Panc1 (cell line): ENCODE results near the gene STOX2. TPM values are rescaled to one million over a fixed set of nuclear protein-coding genes. Genes with fewer than 3 reads are reported as not detected.

Experiments
- ATAC-seq: fragments of 200-7000 bp; cut with Tn5 transposase; 2 replicates; pipeline ENCODE4 v1.9.1; 2020; ENCODE audit warnings: mild to moderate bottlenecking, moderate library complexity
- BruUV-seq: library from RNA; stranded (reverse); fragments of 400-500 nt; replicated peaks from 2 replicates; lab custom pipeline; 2021; lab: Mats Ljungman, UMichigan
- CTCF ChIA-PET: fragments of 300-600 bp; sonication (Branson Sonifier 250); formaldehyde crosslinking; loops from one replicate; lab custom pipeline; 2022; ENCODE audit warnings: antibody characterized with exemption; lab: Charles Lee
- POLR2A ChIA-PET: fragments of 300-600 bp; sonication (Branson Sonifier 250); formaldehyde crosslinking; loops from one replicate; lab custom pipeline; 2022; ENCODE audit warnings: antibody characterized with exemption; lab: Charles Lee
- DNase-seq: peaks from one replicate; pipeline ENCODE4 v3.0.0-alpha.2; 2010; ENCODE audit warnings: low read depth, low spot score
- H3K27ac ChIP-seq: 2 replicates; pipeline ENCODE4 v1.5.1; 2011; ENCODE audit warnings: mild to moderate bottlenecking, low read length, inconsistent platforms
- H3K27me3 ChIP-seq: fragments of 200-500 bp; sonication (Bioruptor generic); 2 replicates; pipeline ENCODE4 v1.6.0; 2014; ENCODE audit warnings: low read length, inconsistent platforms; ENCODE audit not compliant: control insufficient read depth, insufficient read depth
- H3K36me3 ChIP-seq: fragments of 200-500 bp; sonication (Bioruptor generic); 2 replicates; pipeline ENCODE4 v1.5.1; 2014; ENCODE audit warnings: inconsistent platforms, mild to moderate bottlenecking, low read length, moderate library complexity; ENCODE audit not compliant: control insufficient read depth, insufficient read depth
- H3K4me1 ChIP-seq: 2 replicates; pipeline ENCODE4 v1.5.1; 2011; ENCODE audit warnings: inconsistent platforms, mild to moderate bottlenecking, low read length, moderate library complexity; ENCODE audit not compliant: control insufficient read depth, insufficient read depth
- H3K4me3 ChIP-seq, 2 experiments: 2 replicates each; pipeline ENCODE4 v1.5.1; 2011 to 2012; ENCODE audit warnings: low read depth in 2 of 2, low read length in 2 of 2, mild to moderate bottlenecking in 2 of 2, inconsistent platforms in 1 of 2, moderate library complexity in 1 of 2
- H3K9me3 ChIP-seq: fragments of 200-500 bp; sonication (Bioruptor generic); 2 replicates; pipeline ENCODE4 v1.5.1; 2014; ENCODE audit warnings: low read depth, mild to moderate bottlenecking, inconsistent platforms, low read length, moderate library complexity; ENCODE audit not compliant: control insufficient read depth, insufficient read depth
- POLR2AphosphoS5 ChIP-seq: IDR thresholded peaks from 2 replicates; pipeline ENCODE4 v1.6.1; 2012; ENCODE audit warnings: mild to moderate bottlenecking, low read depth, low read length, moderate library complexity
- REST ChIP-seq, 2 experiments: IDR thresholded peaks; 2 replicates each; pipeline ENCODE4 v1.6.1; 2011 to 2012; ENCODE audit warnings: low read depth in 2 of 2, control low read depth in 1 of 2, low read length in 1 of 2, mild to moderate bottlenecking in 1 of 2, moderate library complexity in 1 of 2; ENCODE audit not compliant: insufficient read depth in 1 of 2
- SIN3A ChIP-seq: IDR thresholded peaks from 2 replicates; pipeline ENCODE4 v1.6.1; 2012; ENCODE audit warnings: low read depth, mild to moderate bottlenecking, low read length, moderate library complexity, borderline replicate concordance; ENCODE audit not compliant: insufficient read depth
- TCF7L2 ChIP-seq: IDR thresholded peaks from 2 replicates; pipeline ENCODE4 v1.6.1; 2011; ENCODE audit warnings: mild to moderate bottlenecking, low read depth, low read length, inconsistent platforms
- in situ Hi-C: cut with HindIII; loops from 2 replicates; pipeline ENCODE4 v1.10.0; 2016; ENCODE audit warnings: low sequenced_read_pairs, low pct_unique_long_range_greater_than_20kb
- intact Hi-C: fragments of 100-400 bp; cut with micrococcal nuclease; formaldehyde crosslinking; loops from one replicate; pipeline ENCODE4 v1.10.0; 2022; ENCODE audit not compliant: unreplicated experiment
- total RNA-seq: library from RNA; stranded (reverse); gene quantifications from one replicate; pipeline ENCODE4 v1.2.1, GENCODE V29; 2021; ENCODE audit not compliant: unreplicated experiment
- TF ChIP-seq, protein P1 (sequence below): fragments of 450-650 bp; IDR thresholded peaks from 2 replicates; pipeline ENCODE4 v1.5.1; 2017; ENCODE audit warnings: mild to moderate bottlenecking

Gene STOX2
- total RNA-seq, 1 experiment from 2014 or later: 10.6 TPM

GRCh38 chr4:183936047-183936446 lies 30.9 kb downstream of the STOX2 start:
- in situ Hi-C loops: no loop called here
- no TSS peak for BruUV-seq
- TF ChIP-seq SIN3A: no peak
- TF ChIP-seq, protein P1, sequence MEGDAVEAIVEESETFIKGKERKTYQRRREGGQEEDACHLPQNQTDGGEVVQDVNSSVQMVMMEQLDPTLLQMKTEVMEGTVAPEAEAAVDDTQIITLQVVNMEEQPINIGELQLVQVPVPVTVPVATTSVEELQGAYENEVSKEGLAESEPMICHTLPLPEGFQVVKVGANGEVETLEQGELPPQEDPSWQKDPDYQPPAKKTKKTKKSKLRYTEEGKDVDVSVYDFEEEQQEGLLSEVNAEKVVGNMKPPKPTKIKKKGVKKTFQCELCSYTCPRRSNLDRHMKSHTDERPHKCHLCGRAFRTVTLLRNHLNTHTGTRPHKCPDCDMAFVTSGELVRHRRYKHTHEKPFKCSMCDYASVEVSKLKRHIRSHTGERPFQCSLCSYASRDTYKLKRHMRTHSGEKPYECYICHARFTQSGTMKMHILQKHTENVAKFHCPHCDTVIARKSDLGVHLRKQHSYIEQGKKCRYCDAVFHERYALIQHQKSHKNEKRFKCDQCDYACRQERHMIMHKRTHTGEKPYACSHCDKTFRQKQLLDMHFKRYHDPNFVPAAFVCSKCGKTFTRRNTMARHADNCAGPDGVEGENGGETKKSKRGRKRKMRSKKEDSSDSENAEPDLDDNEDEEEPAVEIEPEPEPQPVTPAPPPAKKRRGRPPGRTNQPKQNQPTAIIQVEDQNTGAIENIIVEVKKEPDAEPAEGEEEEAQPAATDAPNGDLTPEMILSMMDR: no peak
- TF ChIP-seq TCF7L2: no peak
- TF ChIP-seq REST (IDR thresholded peaks at IDR 0.05; ENCODE audit: insufficient read depth in 1 of 2, low read depth in 2 of 2, low read length in 1 of 2): no peak
- TF ChIP-seq POLR2AphosphoS5: no peak
- H3K36me3 ChIP-seq: no peaks in the 10 kb centered on the region
- POLR2A ChIA-PET: no interaction called here
- CTCF ChIA-PET: interaction anchor here (0.7 kb wide), 1 partner anchor 174 kb away, joined by 3 read pairs; no protein-coding TSS in a partner anchor
- H3K9me3 ChIP-seq: no peaks in the 10 kb centered on the region
- no peaks in the 10 kb centered on the region for H3K27me3 ChIP-seq
- no peak overlapping the region for H3K4me3 ChIP-seq
- intact Hi-C loops: no loop called here
- ATAC-seq (no peak), DNase-seq (no peak)
- H3K4me1 ChIP-seq: no peaks in the 10 kb centered on the region
- H3K27ac ChIP-seq: no peak overlapping the region

DNA sequence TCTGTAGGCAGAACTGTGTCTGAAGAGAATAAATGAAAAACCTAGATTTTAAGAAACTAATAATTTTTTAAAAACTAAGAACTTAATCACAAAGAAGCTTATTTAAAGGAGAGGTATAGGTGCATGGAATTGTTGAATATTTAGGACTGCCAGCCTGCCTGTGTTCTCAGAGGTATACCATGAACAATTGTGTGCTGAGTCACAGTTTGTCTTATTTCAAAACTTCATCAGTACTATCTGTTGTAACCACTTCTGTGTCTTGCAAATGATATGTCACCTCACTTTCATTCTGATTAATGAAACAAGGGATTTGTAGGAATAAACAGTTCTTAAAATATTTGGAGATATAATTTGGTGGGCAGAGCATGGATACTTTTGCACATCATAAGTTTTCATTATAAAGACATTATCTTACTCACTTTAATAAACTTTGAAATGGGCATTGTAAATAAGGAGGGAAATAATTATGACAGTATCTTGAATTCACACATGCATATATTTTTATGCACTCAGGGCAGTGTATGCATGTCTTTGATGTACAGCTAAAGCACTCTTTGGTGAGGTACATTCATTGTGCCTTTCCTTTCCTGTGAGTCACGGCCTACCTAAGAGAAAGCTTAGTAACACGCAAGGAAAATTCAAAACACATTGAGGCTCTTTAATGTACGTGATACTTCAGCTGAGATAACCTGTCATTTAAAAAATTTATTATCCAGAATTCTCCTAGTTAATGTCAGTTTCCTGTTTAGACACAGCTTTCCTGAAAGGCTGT lies 31.7 kb downstream of the STOX2 start:
- Histone ChIP-seq H3K4me1 (no peaks in the 10 kb centered on the region), H3K36me3 (no peaks in the 10 kb centered on the region), H3K27ac (no peak overlapping the region), H3K4me3 (no peak overlapping the region), H3K27me3 (no peaks in the 10 kb centered on the region), H3K9me3 (no peaks in the 10 kb centered on the region)
- ATAC-seq (no peak), DNase-seq (no peak)
- no TSS peak for BruUV-seq
- in situ Hi-C loops (no loop called here), intact Hi-C loops (no loop called here)
- CTCF ChIA-PET: no interaction called here
- POLR2A ChIA-PET: no interaction called here
- TF ChIP-seq, protein P1: no peak
- TF ChIP-seq REST (IDR thresholded peaks at IDR 0.05; ENCODE audit: insufficient read depth in 1 of 2, low read depth in 2 of 2, low read length in 1 of 2) (no peak), POLR2AphosphoS5 (no peak), TCF7L2 (no peak), SIN3A (no peak)
